ENCODE data around the gene TSPAN11. TPM values are rescaled to one million over a fixed set of nuclear protein-coding genes. Genes with fewer than 3 reads are reported as not detected.

Gene TSPAN11
- total and polyA plus RNA-seq, 2 experiments from 2014 or later = 2.1 to 6.0 TPM

- Histone ChIP-seq H3F3A (replicated peaks; ENCODE audit: low read depth) (no peaks in the 10 kb centered on the region), H3K4me3 (no peak overlapping the region), H4K20me1 (replicated peaks; ENCODE audit: insufficient read depth) (no peaks in the 10 kb centered on the region), H3K9me2 (ENCODE audit: insufficient read depth) (no peaks in the 10 kb centered on the region), H3K27ac (ENCODE audit: low read depth) (no peak overlapping the region), H2AFZ (no peak overlapping the region), H3K4me2 (no peak overlapping the region), H3K4me1 (ENCODE audit: insufficient read depth) (no peaks in the 10 kb centered on the region), H3K36me3 (ENCODE audit: insufficient read depth) (no peaks in the 10 kb centered on the region), H3K27me3 (ENCODE audit: insufficient read depth) (no peaks in the 10 kb centered on the region), H3K79me2 (replicated peaks; ENCODE audit: insufficient read depth) (no peaks in the 10 kb centered on the region)
- TF ChIP-seq ZNF331 (CRISPR knock-in tag; IDR thresholded peaks at IDR 0.05; ENCODE audit: low read depth) (no peak), ZNF462 (CRISPR knock-in tag; IDR thresholded peaks at IDR 0.05) (no peak), CTCF (conservative IDR thresholded peaks at IDR 0.05; ENCODE audit: low read depth in 2 of 2) (no peak)
- Mint-ChIP-seq H3K9me3 (no peaks in the 10 kb centered on the region), H3K27me3 (ENCODE audit: insufficient read depth, low read depth, poor library complexity) (peaks cover 17% of the 10 kb centered on the region), H3K4me1 (peaks cover 14% of the 10 kb centered on the region), H3K36me3 (ENCODE audit: low read depth) (no peaks in the 10 kb centered on the region), H3K27ac (no peak overlapping the region), H3K4me3 (no peak overlapping the region)
- no peak for ATAC-seq
- DNase-seq (ENCODE audit: low spot score) = no peak
These were observed 81.2 kb downstream of the TSPAN11 start for GRCh38 chr12:31007636-31008175.

Data from GM23338 (cell line).